ENCODE data around the gene KLK6.

Gene KLK6

DNA sequence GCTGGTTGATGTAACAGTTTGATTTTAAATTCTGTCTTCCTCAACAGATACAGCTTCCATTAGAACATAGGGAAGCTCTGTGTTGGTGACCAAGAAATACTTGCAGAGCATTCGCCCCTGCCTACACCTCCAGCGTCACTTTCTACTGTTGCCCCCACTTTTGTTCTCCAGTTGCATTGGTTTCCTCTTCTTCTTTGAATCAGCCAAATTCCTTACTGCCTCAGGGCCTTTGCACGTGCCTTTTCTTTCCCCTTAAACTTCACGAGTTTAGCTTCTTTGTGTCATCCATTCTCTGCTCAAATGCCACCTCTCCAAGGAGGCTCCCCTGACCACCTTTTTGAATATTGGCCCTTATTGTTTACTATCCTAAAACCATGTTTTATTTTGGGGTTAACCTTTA is 22.3 kb downstream of the KLK6 start:
- DNase-seq, result no peak

DNA sequence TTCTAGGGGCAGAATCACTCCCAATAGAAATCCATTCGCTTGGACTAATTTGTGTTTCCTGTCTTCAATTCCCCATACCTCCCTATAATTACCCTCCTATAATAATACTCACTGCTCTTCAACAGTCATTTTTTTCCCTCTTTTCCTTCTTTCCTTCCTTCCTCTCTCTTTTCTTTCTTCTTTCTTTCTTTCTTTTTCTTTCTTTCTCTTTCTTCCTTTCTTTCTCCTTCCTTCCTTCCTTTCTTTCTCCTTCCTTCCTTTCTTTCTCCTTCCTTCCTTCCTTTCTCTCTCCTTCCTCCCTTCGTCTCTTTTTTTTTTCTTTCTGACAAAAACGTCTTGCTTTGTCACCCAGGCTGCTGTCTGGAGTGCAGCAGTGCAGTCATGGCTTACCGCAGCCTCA is 24.6 kb downstream of the KLK6 start:
- DNase-seq, result no peak

DNA sequence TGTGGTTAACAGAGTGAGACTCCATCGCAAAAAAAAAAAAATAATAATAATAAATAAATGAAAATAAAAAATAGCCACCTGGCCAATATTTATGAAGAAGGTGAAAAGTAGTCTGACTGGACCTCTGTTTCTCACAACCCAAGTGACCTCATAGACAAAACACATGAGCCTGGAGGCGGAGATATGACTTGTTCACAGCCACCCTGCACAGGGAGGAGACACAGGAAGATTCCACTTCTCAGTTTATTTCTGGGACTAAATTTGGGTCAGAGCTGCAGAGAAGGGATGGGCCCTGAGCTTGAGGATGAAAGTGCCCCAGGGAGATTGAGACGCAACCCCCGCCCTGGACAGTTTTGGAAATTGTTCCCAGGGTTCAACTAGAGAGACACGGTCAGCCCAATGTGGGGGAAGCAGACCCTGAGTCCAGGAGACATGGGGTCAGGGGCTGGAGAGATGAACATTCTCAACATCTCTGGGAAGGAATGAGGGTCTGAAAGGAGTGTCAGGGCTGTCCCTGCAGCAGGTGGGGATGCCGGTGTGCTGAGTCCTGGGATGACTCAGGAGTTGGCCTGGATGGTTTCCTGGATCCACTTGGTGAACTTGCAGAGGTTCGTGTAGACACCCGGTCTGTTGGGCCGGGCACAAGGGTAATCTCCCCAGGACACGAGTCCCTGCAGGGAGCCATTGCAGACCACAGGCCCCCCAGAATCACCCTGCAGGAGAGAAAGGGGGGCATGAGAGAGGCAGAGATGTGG is 26.1 kb downstream of the KLK6 start:
- DNase-seq, result no peak

GRCh38 chr19:50939596-50939995 is 29.8 kb downstream of the KLK6 start:
- DNase-seq, result no peak

DNA sequence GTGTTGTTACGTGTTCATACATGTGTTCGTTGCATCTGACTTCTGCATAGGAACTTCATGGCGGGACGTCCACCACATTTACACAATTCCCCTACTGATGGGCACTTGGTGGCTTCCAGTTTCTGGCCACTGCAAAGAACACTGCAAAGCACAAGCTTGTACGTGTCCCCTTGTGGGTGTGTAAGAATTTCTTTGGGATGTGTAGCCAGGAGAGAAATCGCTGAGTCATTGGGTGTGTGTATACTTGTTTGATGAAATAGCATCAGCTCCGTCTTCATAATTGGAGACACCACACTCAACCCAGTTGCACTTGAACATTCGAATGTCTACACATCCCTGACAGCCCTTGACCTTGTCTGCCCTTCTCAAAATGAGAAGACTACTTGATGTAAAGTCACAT is 35.8 kb downstream of the KLK6 start:
- no peak for DNase-seq

GRCh38 chr19:50932690-50933083 is 36.7 kb downstream of the KLK6 start:
- DNase-seq, result no peak

GRCh38 chr19:50932018-50932689 is 37.2 kb downstream of the KLK6 start:
- DNase-seq, result no peak

DNA sequence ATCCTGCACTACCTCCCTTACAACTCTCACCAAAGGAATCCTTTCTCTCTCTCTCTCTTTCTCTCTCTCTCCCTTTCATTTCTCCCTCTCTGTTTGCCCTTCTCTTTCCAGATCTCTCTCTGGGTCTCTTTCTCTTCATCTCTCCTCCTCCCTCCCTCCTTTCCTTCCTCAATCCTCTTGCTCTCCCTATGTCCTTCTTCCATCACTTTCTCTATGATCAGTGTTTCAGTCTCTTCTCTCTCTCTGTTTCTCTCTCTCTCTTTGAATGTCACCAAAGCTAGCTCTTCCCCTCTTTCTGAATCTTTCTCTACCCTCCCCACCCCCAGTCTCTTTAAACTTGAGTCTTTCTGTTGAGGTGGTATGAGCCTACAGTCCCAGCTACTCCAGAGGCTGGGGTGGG is 38.4 kb downstream of the KLK6 start:
- DNase-seq, result no peak

GRCh38 chr19:50928831-50929230 is 40.6 kb downstream of the KLK6 start:
- no peak for DNase-seq

GRCh38 chr19:50926144-50926543 is 43.2 kb downstream of the KLK6 start:
- DNase-seq, result no peak

DNA sequence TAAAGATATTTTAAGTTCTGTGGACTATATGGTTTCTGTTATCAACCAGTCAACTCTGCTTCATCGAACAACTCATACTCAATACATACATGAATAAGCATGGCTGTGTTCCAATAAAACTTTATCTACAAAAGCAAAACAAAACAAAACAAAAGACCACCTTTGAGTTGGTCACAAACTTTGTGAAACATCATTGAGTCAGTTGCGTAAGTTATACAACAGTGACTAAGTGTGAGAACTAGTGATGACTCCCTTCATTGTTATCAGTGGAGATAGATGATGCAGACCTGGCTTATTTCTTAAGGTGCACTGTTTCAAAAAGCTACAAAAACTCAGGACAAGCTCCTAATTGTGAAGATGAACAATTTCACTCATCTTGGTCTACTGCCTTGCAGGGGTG is 43.7 kb downstream of the KLK6 start:
- DNase-seq, result no peak

DNA sequence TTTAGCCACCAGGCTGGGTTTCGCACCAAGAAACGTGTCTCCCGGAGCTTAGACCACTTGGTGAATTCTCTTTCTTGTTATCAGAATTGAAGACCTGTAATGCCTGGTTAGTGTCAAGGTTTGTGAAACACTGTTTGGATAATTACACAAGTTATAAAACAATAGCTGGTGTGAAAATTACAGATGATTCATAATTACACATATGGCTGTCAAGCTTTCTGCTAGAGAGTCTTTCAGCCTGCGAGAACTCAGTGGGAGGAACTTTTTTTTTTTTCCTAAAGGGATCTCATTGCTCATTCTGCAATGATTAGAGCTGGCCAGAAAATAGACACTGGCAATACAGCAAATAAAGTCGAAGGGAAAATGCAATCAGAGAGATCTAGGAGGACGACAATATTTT is 44.8 kb downstream of the KLK6 start:
- no peak for DNase-seq

- peak; percentile 15 for DNase-seq
Observed at GRCh38 chr19:50922317-50922853, 47.0 kb downstream of the KLK6 start.

DNA sequence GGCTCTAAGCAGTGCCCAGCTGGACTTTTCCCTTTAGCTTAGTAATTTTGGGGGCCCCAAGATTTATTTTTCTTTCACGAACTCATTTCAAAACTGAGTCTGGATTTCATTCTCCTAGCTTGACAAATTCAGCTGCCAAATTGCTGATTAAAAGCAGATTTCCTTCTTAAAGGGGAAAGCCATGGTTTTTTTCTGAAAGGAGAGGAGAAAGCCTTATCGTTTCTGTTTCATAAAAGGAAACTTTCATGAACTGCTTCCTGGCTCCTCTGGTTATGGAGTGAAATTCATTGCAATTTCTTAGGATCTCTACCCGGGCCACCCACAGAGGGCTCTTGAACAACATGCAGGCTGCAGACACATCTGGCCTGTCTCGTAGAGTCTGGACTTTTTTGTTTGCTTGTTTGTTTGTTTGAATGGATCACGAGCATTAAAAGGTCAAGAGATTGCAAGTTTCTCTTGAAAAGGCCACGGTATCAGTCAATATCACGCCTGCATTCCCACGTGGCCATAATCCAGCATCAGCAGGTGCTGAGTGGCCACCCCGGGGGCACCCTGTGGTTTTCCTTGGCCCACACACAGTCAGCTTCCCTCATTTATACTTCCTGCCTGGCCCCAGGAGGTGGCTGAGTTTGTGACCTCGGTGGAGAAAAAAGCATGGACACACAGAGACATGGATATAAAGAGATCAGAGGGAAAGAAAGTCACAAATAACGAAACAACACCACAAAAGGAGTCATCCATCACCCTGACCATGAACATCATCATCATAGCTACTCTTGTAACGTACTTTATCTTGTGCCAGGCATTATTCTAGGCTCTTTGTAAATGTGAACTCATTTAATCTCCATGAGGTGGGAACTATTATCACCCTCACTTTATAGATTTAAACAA is 47.7 kb downstream of the KLK6 start:
- DNase-seq, result no peak

GRCh38 chr19:50916069-50916468 is 53.3 kb downstream of the KLK6 start:
- DNase-seq, result no peak

DNA sequence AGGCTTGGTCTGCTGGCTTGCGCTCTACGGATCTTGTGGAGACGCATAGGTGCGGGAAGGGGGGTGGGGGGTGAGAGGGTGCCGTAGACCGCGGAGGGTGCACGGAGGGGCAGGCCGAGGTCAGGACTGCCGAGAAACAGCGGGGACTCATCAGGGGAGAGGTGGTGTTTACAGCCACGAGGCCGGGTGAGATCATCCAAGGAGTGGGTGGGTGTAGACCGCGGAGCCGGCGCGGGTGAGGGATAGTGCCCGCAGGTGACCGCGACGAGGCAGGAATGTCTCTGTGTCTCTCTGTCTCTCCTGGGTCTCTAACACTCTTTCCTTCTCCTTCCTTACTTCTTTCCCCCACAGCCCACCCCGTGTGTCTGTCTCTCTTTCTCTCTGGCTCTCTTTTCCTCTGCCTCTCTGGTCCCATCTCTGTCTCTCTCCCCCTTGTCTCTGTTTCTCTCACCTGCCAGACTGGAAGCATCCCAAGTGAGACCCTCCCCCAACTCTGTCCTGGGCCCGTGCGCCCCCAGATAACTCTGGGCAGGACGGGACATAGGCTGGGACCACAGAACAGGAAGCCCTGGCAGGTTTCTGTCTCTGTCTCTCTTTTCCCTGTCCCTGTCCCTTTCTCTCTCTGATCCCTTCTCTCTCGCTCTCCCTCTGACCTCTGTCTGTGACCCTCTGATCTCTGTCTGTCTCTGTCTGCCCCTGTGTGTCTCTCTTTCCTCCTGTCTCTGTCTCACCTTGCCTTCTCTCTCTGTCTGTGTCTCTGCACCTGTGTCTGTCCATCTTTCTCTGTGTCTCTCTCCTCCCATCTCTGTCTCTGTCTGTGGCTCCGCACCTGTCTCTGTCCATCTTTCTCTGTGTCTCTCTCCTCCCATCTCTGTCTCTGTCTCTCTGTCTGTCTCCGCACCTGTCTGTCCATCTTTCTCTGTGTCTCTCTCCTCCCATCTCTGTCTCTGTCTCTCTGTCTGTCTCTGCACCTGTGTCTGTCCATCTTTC is 56.4 kb downstream of the KLK6 start:
- no peak for DNase-seq

DNA sequence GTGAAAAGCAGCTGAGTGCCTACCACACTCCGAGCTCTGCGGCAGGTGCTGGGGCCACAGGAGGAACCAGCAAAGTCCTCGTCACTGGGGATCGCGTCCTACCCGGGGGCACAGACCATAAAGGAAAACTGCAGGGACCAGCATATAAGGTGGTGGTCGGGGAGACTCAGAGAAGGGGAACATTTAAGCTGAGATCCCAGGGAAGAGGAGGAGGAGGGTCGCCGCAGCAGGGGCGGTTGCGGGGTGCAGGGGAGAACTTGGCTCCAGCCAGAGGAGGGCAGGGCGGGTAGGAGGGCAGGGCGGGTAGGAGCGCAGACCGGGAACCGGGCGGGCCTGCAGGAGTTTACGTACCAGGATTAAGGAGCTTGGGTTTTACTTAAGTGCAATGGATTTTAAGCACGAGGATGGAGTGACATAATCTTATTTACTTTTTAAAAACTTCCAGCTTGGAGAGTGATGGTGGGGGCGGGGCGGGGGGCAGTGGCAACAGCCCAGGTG is 57.2 kb downstream of the KLK6 start:
- no peak for DNase-seq

DNA sequence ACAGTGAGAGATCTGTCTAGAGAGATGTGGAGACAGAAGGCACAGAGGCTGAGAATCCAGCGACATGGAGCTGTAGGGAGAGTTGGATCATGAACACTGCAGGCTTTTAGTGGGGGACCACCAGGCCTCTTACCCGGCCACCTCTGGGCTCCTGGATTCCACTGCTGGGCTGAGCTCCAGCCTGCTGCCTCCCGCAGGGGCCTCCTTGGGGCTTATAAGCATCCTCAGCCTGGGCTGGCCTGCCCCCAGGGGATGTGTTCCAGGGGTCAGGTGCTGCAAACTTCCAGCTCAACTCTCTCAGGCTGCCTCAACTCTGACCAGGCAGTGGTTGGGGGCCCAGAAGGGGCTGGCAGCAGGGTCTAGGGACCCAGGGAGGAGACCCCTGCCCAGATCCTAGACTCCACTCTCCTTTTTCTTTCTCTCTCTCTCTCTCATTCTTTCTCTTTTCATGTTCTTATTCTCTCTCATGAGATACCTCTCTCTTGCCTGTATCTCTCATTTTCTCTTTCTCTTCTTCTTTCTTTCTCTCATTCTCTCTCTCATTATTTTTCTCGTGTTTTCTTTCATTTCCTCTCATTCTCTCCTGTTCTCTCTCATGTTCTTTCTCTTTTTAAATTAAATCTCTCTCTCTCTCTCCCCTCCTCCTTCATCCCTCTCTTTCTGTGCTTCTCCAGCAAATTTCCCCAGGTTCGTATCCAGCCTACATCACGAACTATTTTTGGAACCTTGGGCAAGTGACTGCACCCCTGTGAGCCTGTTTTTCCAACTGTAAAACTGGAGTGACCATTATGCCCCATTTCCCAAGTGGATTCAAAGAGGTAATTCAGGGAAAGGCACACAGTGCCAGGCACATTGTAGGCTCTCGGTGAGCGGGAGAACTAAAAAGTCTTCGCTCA is 57.9 kb downstream of the KLK6 start, which contains the start of gene KLK4:
Gene KLK4 (minus strand): TSS at position 190 of the 896 bp plus-strand sequence. CDS start 657 bp downstream, outside the sequence.
- DNase-seq, result no peak

DNA sequence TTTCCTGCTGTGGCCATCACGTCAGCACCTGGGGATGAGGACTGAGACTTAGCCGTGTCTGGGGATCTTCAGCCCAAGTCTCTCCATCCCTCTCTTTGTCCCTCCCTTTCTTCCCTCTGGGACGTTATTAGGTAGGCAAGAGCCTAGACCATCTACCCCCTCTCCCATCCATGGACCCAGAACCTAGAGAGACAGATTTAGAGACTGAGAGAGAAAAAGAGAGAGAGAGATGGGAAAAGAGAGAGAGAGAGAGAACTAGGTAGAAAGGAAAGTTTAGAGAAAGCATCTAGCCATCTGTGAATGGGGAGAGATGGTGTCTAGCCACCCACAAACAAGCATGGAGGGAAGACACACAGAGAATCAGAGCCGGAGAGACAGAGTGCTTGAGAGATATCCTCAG is 58.7 kb downstream of the KLK6 start:
- DNase-seq, result no peak

DNA sequence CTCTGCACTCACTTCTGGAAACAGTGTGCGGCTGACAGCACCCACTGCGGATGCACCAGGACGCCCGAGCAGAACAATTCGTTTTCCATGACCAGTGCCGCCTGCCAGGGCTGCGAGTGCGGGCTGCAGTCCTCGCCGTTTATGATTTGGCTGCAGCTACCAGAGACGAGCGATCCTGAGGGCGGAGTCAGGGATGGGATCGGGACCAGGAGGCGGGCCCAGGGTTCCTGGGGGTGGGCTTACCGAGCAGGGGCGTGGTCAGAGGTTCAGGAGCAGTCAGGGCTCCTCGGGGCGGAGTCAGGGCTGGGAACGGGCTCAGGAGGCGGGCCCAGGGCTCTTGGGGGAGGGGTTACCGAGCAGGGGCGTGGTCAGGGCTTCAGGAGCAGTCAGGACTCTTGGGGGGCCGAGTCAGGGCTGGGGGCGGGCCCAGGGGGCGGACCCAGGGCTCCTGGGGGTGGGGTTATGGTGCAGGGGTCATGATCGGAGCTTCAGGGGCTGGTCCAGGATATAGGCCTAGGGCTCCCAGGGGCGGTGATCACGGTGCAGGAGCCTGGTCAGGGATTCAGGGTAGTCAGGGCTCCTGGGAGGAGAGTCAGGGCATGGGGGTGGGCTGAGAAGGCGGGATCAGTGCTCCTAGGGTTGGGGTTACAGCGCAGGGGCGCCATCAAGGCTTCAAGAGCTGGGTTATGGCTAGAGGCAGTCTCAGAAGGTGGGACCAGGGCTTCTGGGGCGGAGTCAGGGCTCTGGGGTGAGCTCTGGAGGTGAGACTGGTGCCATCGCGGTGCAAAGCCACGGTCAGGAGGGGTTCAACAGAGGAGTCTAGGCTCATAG is 59.9 kb downstream of the KLK6 start:
- no peak for DNase-seq

Measured in NCI-H510A (cell line).